Ovary (tissue), 9 donors: Measurements from ENCODE around the gene FKBP10. TPM values are rescaled to one million over a fixed set of nuclear protein-coding genes. Genes with fewer than 3 reads are reported as not detected.

Source experiments
- DNase-seq, 5 donors: peaks; one replicate each; pipeline ENCODE4 v3.0.0-alpha.2; 2019 to 2020
- H3K27ac ChIP-seq, 2 donors: fragments of 200-600 bp; one replicate each; pipeline versions ENCODE4 v1.5.1 to v1.8.0; 2019 to 2022
- H3K27me3 ChIP-seq: fragments of 200-600 bp; one replicate; pipeline ENCODE4 v1.8.0; 2022
- H3K36me3 ChIP-seq: fragments of 200-600 bp; sonication (generic); one replicate; pipeline ENCODE4 v1.5.1; 2019
- H3K4me1 ChIP-seq: one replicate; pipeline ENCODE4 v1.8.1; 2013; ENCODE audit warnings: mild to moderate bottlenecking, moderate library complexity; ENCODE audit not compliant: insufficient read depth
- H3K4me3 ChIP-seq: fragments of 200-600 bp; sonication (generic); one replicate; pipeline ENCODE4 v1.5.1; 2017
- H3K9me3 ChIP-seq, 2 donors: fragments of 200-600 bp in 1 of 2; sonication (generic) in 1 of 2; one replicate each; pipeline versions ENCODE4 v1.5.1 to v1.8.1; 2013 to 2019; ENCODE audit warnings: mild to moderate bottlenecking in 1 of 2, moderate library complexity in 1 of 2
- CTCF ChIP-seq, 3 donors: fragments of 450-650 bp in 2 of 3; fragments of 200-600 bp in 1 of 3; IDR thresholded peaks; one replicate each; pipeline versions ENCODE4 v1.5.1 to v1.8.0; 2016 to 2022; ENCODE audit warnings: antibody characterized with exemption in 3 of 3, mild to moderate bottlenecking in 1 of 3
- EP300 ChIP-seq: sonication (generic); formaldehyde crosslinking; IDR thresholded peaks from one replicate; pipeline ENCODE4 v1.6.1; 2017; ENCODE audit warnings: antibody characterized with exemption
- POLR2A ChIP-seq: fragments of 450-650 bp; IDR thresholded peaks from one replicate; pipeline ENCODE4 v1.6.1; 2017; ENCODE audit warnings: antibody characterized with exemption, mild to moderate bottlenecking, moderate library complexity
- WGBS, 3 donors: extraction: QIAGEN DNeasy Blood & Tissue Kit in 1 of 3; methylation state at CpG; one replicate each; pipeline versions ENCODE4 v1.1.5 to v1.1.7; 2013 to 2017; 5-methylcytosine and 5-hydroxymethylcytosine counted together
- intact Hi-C, 4 donors: fragments of 100-400 bp; cut with DNase I; formaldehyde crosslinking; loops; one replicate each; pipeline versions ENCODE4 v1.11.0 to v1.15.1; 2022 to 2023
- polyA plus RNA-seq, 2 donors: library from polyadenylated mRNA; stranded (reverse); fragments of 200-250 nt in 1 of 2; fragments of 350-450 nt in 1 of 2; fragmentation: Illumina TruSeq in 1 of 2; extraction: RNeasy Lipid Tissue Mini Kit (QIAGEN cat#74804) in 1 of 2; gene quantifications; one replicate each; pipeline ENCODE4 v1.2.3, GENCODE V29; 2013 to 2014
- total RNA-seq, 7 donors: library from RNA; depleted of rRNA in 2 of 7; stranded (reverse); fragments of >200 nt in 2 of 7; fragmentation: NEBNext Ultra II Directional in 3 of 7; extraction: Animal tissue kit (Norgen Biotek cat#: 25700) in 3 of 7; gene quantifications; one replicate each; pipeline versions ENCODE4 v1.1.0 to v1.2.4, GENCODE V29; 2016 to 2023
- donor health status: DM: no; HTN: no; CAD: no; lungs with moderate emphysema.
- donor health status: DM: no; HTN: no; CAD: no.
- donor health status: Bipolar disorder and iron deficiency.
- donor health status: DM: yes; HTN: yes; CAD: no.
- donor health status: DM: no; HTN: no; CAD: no.
- donor health status: DM: yes; HTN: yes; CAD: no.

Gene FKBP10
- total and polyA plus RNA-seq, 9 donors, result 37.1 to 106 (median 80.0) TPM

- intact Hi-C loops, result loop anchor here in 1 of 4 donors (10.0 kb wide), 1 partner anchor 61 kb away; the partner anchor contains the start of gene KLHL11
- no peak for TF ChIP-seq EP300
- TF ChIP-seq CTCF (IDR thresholded peaks at IDR 0.05), result no peak
- TF ChIP-seq POLR2A, result no peak
- WGBS, 3 donors, result 76 to 83% (median 77%) methylated on average over 23 to 24 of the region's 24 CpGs
- DNase-seq, result no peak
- H3K9me3 ChIP-seq, result no peaks in the 10 kb centered on the region
- H3K36me3 ChIP-seq, result no peaks in the 10 kb centered on the region
- H3K4me3 ChIP-seq, result no peak overlapping the region
- H3K27me3 ChIP-seq, result no peaks in the 10 kb centered on the region
- H3K27ac ChIP-seq, result no peak overlapping the region
- peaks cover 7% of the 10 kb centered on the region for H3K4me1 ChIP-seq
Measured at GRCh38 chr17:41803049-41804020, 9.5 kb upstream of the FKBP10 start.

GRCh38 chr17:41806685-41807445 is 5.9 kb upstream of the FKBP10 start:
- Histone ChIP-seq H3K36me3 (no peaks in the 10 kb centered on the region), H3K27ac (no peak overlapping the region), H3K4me3 (no peak overlapping the region), H3K27me3 (no peaks in the 10 kb centered on the region), H3K9me3 (no peaks in the 10 kb centered on the region), H3K4me1 (peaks cover 8% of the 10 kb centered on the region)
- intact Hi-C loops, result loop anchor here in 1 of 4 donors (10.0 kb wide), 1 partner anchor 58 kb away; the partner anchor contains the start of gene KLHL11
- TF ChIP-seq POLR2A (no peak), CTCF (IDR thresholded peaks at IDR 0.05) (no peak), EP300 (no peak)
- DNase-seq, result no peak
- WGBS, 3 donors, result 85 to 86% (median 85%) methylated on average over 8 of the region's 8 CpGs

GRCh38 chr17:41810659-41811548 is 1.9 kb upstream of the FKBP10 start:
- peak in 3 of 5 donors; percentile 33 to 53 (median 48) for DNase-seq
- TF ChIP-seq EP300 (no peak), POLR2A (no peak), CTCF (IDR thresholded peaks at IDR 0.05) (no peak)
- intact Hi-C loops, result no loop called here
- H3K36me3 ChIP-seq, result no peaks in the 10 kb centered on the region
- peak overlapping the region; percentile 86 for H3K4me3 ChIP-seq
- 17 to 44% (median 19%) methylated on average over 21 to 58 of the region's 58 CpGs for WGBS, 3 donors
- peak overlapping the region in 1 of 2 donors; percentile 67 for H3K27ac ChIP-seq
- H3K9me3 ChIP-seq, result no peaks in the 10 kb centered on the region
- H3K27me3 ChIP-seq, result no peaks in the 10 kb centered on the region
- peaks cover 8% of the 10 kb centered on the region for H3K4me1 ChIP-seq
